Erythroblast (primary cell): ENCODE data around the gene ABR.

Source experiments
- GATA1 ChIP-seq: IDR thresholded peaks from 2 replicates; pipeline ENCODE4 v1.6.1; 2011; ENCODE audit warnings: low read depth, mild to moderate bottlenecking, control low read depth, low read length, moderate library complexity
- POLR2A ChIP-seq: IDR thresholded peaks from 2 replicates; pipeline ENCODE4 v1.6.1; 2011; ENCODE audit warnings: mild to moderate bottlenecking, low read length

DNA sequence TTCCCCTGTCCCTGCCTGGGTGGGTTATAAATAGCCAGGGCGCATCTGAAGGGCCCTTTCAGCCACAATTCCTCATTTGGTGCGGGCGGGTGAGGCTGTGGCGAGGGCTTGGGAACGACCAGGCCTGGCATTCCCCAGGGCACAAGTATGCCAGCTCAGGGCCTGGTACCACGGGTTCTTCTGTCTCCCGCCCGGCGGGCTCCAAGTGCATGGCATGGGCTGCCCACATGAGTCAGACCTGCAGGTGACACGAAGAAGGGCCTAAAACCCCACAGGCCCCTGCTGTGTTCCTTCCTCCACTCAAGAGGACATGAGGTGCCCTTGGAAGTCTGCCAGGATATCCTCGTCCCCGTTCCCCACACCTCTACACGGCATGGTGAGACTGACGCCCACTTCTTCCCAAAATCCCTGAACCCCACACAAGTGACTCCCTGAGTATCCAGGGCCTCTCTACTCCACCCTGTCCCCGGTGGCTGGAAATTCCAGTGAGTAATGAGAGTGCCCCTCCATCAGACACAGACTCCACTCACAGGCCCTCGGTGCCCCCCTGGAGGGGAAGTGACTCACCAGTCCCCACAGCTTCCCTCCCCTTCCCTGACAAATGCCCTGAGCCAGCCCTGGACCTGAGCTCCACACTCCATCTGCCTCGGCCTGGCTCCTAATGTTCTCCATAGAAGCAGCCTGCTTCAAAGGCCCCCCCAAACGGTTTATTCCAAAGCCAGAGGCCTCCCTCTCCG, 68.8 kb downstream of the ABR start:
- no peak for TF ChIP-seq POLR2A
- no peak for TF ChIP-seq GATA1
